ENCODE measurements around the gene TMPRSS9.

The TMPRSS9 gene

GRCh38 chr19:2323707-2324106, 36.4 kb upstream of the TMPRSS9 start:
- peak overlapping the region; percentile 49 for H3K4me3 ChIP-seq (ENCODE audit: low read depth, low read length, poor library complexity, severe bottlenecking)
- no peaks in the 10 kb centered on the region for H4K20me1 ChIP-seq (ENCODE audit: insufficient read depth, low read length)
- H3K9me3 ChIP-seq (ENCODE audit: low read length): no peaks in the 10 kb centered on the region
- H3K27ac ChIP-seq (ENCODE audit: low read depth, low read length, poor library complexity, severe bottlenecking): peak overlapping the region; percentile 92
- no peak overlapping the region for H2AFZ ChIP-seq (ENCODE audit: low read length)
- H3F3A ChIP-seq (ENCODE audit: insufficient read depth, low read length): no peaks in the 10 kb centered on the region
- H3K9me2 ChIP-seq (ENCODE audit: low read depth, low read length): no peaks in the 10 kb centered on the region
- H3K4me1 ChIP-seq (ENCODE audit: insufficient read depth, low read length, severe bottlenecking): peaks cover 53% of the 10 kb centered on the region
- H3K27me3 ChIP-seq (ENCODE audit: insufficient read depth, low read length): no peaks in the 10 kb centered on the region
- 0 out of 2 replicates have a peak, but pooled peaks cover 7% of the 10 kb centered on the region for H3K79me2 ChIP-seq (ENCODE audit: insufficient read depth, low read length)
- H3K36me3 ChIP-seq (ENCODE audit: insufficient read depth, low read length): peaks cover 49% of the 10 kb centered on the region
- TF ChIP-seq EZH2 (IDR thresholded peaks at IDR 0.05; ENCODE audit: borderline replicate concordance, low read length) (no peak), CTCF (IDR thresholded peaks at IDR 0.05; ENCODE audit: low read length) (no peak)
- peak overlapping the region; percentile 70; the same call in 1 of the 2 replicates for H3K4me2 ChIP-seq (ENCODE audit: low read length)
- H3K9ac ChIP-seq (ENCODE audit: low read length): peak overlapping the region; percentile 42; the same call in 1 of the 2 replicates

DNA sequence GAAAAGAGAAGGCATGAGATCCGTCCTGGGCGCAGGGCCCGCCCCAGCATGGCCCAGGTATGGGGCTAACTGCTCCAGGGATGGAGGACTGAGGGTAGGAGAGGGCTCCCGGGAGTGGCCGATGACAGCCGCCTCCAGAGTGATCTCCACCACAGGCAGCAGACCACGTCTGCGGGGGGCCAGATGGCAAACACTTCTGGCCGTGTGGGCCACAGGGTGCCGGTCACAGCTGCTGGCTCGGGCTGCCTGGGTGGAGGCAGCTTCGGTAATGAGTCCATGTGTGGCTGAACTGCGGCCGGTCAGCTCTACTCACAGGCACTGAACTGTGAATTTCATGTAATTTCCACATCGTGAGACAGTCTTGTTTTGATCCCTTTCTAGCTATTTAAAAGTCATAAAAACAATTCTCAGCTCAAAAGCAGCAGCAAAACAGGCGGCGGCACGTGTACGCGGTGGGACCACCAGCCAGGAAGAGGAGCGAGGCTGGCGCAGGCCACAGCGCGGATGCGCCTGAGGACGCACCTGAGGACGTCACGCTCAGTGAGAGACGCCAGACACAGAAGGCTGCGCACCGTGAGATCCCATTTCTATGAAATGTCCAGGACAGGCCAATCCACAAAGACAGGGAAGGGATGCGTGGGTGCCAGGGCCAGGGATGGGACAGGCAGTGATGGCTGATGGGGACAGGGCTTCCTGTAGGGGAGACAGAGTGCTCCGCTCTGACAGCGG, 35.7 kb upstream of the TMPRSS9 start:
- Histone ChIP-seq H3K36me3 (ENCODE audit: insufficient read depth, low read length) (peaks cover 49% of the 10 kb centered on the region), H3K9me3 (ENCODE audit: low read length) (no peaks in the 10 kb centered on the region)
- TF ChIP-seq EZH2 (IDR thresholded peaks at IDR 0.05; ENCODE audit: borderline replicate concordance, low read length): no peak
- no peak for TF ChIP-seq CTCF (IDR thresholded peaks at IDR 0.05; ENCODE audit: low read length)

GRCh38 chr19:2325281-2326046, 34.6 kb upstream of the TMPRSS9 start:
- H3K9me2 ChIP-seq (ENCODE audit: low read depth, low read length): no peaks in the 10 kb centered on the region
- peaks cover 55% of the 10 kb centered on the region for H3K4me1 ChIP-seq (ENCODE audit: insufficient read depth, low read length, severe bottlenecking)
- peak overlapping the region; percentile 70 for H3K4me2 ChIP-seq (ENCODE audit: low read length)
- peaks cover 15% of the 10 kb centered on the region for H3K79me2 ChIP-seq (ENCODE audit: insufficient read depth, low read length)
- no peaks in the 10 kb centered on the region for H3F3A ChIP-seq (ENCODE audit: insufficient read depth, low read length)
- H4K20me1 ChIP-seq (ENCODE audit: insufficient read depth, low read length): no peaks in the 10 kb centered on the region
- TF ChIP-seq CTCF (IDR thresholded peaks at IDR 0.05; ENCODE audit: low read length): no peak
- TF ChIP-seq EZH2 (IDR thresholded peaks at IDR 0.05; ENCODE audit: borderline replicate concordance, low read length): no peak
- peaks cover 49% of the 10 kb centered on the region for H3K36me3 ChIP-seq (ENCODE audit: insufficient read depth, low read length)
- H3K9me3 ChIP-seq (ENCODE audit: low read length): no peaks in the 10 kb centered on the region
- peak overlapping the region; percentile 92 for H3K27ac ChIP-seq (ENCODE audit: low read depth, low read length, poor library complexity, severe bottlenecking)
- H3K9ac ChIP-seq (ENCODE audit: low read length): peak overlapping the region; percentile 42; the same call in 1 of the 2 replicates
- H3K27me3 ChIP-seq (ENCODE audit: insufficient read depth, low read length): no peaks in the 10 kb centered on the region
- peak overlapping the region; percentile 49 for H3K4me3 ChIP-seq (ENCODE audit: low read depth, low read length, poor library complexity, severe bottlenecking)
- no peak overlapping the region for H2AFZ ChIP-seq (ENCODE audit: low read length)

More for the DNA sequence above, 35.7 kb upstream of the TMPRSS9 start:
- Histone ChIP-seq H3K4me3 (ENCODE audit: low read depth, low read length, poor library complexity, severe bottlenecking) (peak overlapping the region; percentile 49), H2AFZ (ENCODE audit: low read length) (no peak overlapping the region), H3F3A (ENCODE audit: insufficient read depth, low read length) (no peaks in the 10 kb centered on the region), H3K4me2 (ENCODE audit: low read length) (peak overlapping the region; percentile 70), H3K79me2 (ENCODE audit: insufficient read depth, low read length) (peaks cover 14% of the 10 kb centered on the region), H3K4me1 (ENCODE audit: insufficient read depth, low read length, severe bottlenecking) (peaks cover 50% of the 10 kb centered on the region), H3K27ac (ENCODE audit: low read depth, low read length, poor library complexity, severe bottlenecking) (peak overlapping the region; percentile 92), H3K9me2 (ENCODE audit: low read depth, low read length) (no peaks in the 10 kb centered on the region), H4K20me1 (ENCODE audit: insufficient read depth, low read length) (no peaks in the 10 kb centered on the region), H3K27me3 (ENCODE audit: insufficient read depth, low read length) (no peaks in the 10 kb centered on the region), H3K9ac (ENCODE audit: low read length) (peak overlapping the region; percentile 42; the same call in 1 of the 2 replicates)
